ENCODE data around the gene AP2S1.
"Not testable (repeated sequence)": the region's sequence is repeated elsewhere in the genome, so short reads cannot be mapped to it uniquely, and the experiment has no call there.

AP2S1 gene

GRCh38 chr19:46830864-46831263 lies 19.8 kb downstream of the AP2S1 start:
- H3K4me3 ChIP-seq (ENCODE audit: control insufficient read depth, low read depth, low read length): no peak overlapping the region
- DNase-seq (ENCODE audit: low read depth): no peak
- TF ChIP-seq CTCF (IDR thresholded peaks at IDR 0.05; ENCODE audit: control insufficient read depth, insufficient read depth, low read depth, low read length, missing control alignments): no peak

DNA sequence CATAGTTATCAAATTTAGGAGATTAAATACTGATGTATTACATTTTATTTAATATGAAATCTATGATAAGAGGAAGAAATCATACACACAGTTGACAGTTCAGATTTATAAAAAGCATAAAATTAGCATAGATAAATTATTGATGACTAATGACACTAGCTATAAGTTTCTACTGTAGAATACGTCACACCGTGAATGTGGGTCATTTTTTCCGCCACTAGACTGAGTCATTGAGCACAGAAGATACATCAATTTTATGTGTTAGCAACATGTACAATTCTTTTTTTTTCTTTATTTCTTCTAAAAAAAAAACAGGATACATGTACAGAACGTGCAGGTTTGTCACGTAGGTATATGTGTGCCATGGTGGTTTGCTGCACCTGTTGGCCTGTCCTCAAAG lies 22.2 kb downstream of the AP2S1 start:
- no peak for DNase-seq (ENCODE audit: low read depth)
- H3K4me3 ChIP-seq (ENCODE audit: control insufficient read depth, low read depth, low read length): no peak overlapping the region
- TF ChIP-seq CTCF (IDR thresholded peaks at IDR 0.05; ENCODE audit: control insufficient read depth, insufficient read depth, low read depth, low read length, missing control alignments): no peak

DNA sequence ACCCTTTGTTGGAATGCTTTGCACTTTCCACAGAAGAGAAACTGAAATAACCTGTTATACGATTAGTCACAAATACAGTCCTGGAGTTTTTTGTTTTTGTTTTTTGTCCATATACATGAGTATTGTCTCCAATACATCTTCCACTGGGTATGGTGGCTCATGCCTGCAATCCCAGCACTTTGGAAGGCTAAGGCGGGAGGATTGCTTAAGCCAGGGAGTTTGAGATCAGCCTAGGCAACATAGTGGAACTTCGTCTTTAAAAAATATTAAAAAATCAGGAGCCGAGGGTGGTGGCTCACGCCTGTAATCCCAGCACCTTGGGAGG lies 25.0 kb downstream of the AP2S1 start:
- no peak for TF ChIP-seq CTCF (IDR thresholded peaks at IDR 0.05; ENCODE audit: control insufficient read depth, insufficient read depth, low read depth, low read length, missing control alignments)
- no peak for DNase-seq (ENCODE audit: low read depth)
- no peak overlapping the region for H3K4me3 ChIP-seq (ENCODE audit: control insufficient read depth, low read depth, low read length)

DNA sequence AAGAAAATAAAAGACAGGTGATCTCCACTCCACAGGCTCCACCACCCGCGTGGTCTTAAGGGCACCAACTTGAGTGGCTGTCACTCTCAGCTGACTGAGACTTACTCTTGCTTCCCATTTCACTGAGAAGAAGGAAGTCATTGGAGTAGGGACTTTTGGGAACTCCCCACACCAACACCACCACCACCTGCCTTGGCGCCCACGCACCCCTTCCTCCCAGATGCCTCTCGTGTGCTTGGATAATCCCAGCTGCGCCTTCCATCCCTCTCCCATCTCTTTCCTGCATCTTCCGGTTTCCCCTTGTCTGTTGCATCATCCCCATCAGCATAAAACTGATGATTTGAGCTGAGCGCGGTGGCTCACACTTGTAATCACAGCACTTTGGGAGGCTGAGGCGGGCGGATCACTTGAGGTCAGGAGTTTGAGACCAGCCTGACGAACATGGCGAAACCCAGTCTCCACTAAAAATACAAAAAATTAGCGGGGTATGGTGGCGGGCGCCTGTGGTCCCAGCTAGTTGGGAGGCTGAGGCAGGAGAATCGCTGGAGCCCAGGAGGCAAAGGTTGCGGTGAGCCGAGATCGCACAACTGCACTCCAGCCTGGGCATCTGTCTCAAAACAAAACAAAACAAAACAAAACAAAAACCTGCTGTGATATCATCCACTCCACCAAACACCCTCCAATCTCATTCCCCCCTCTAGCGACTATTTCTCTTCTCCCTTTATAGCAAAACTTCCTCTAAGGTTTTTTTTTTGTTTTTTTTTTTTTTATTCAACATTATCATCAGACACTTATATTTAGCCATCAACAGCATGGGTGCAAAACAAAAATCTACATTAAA lies 25.5 kb downstream of the AP2S1 start:
- peak; percentile 13 for TF ChIP-seq CTCF (IDR thresholded peaks at IDR 0.05; ENCODE audit: control insufficient read depth, insufficient read depth, low read depth, low read length, missing control alignments)
- H3K4me3 ChIP-seq (ENCODE audit: control insufficient read depth, low read depth, low read length): no peak overlapping the region
- no peak for DNase-seq (ENCODE audit: low read depth)

DNA sequence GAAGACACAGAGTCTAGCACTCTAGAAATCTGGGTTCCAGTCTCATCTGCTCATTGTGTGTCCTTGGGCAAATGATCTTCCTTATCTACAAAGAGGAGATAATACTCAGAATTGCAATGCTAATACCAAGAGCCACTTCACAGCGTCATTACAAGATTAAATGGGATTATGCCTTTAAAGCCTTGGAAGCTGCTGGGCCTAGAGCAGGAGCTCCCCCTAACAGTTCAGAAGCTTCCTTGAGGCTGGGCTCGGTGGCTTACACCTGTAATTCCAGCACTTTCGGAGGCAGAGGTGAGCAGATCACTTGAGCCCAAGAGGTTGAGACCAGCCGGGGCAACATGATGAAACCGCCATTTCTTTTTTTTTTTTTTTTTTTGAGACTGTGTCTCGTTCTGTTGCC lies 27.6 kb downstream of the AP2S1 start:
- H3K4me3 ChIP-seq (ENCODE audit: control insufficient read depth, low read depth, low read length): no peak overlapping the region
- no peak for DNase-seq (ENCODE audit: low read depth)
- no peak for TF ChIP-seq CTCF (IDR thresholded peaks at IDR 0.05; ENCODE audit: control insufficient read depth, insufficient read depth, low read depth, low read length, missing control alignments)

DNA sequence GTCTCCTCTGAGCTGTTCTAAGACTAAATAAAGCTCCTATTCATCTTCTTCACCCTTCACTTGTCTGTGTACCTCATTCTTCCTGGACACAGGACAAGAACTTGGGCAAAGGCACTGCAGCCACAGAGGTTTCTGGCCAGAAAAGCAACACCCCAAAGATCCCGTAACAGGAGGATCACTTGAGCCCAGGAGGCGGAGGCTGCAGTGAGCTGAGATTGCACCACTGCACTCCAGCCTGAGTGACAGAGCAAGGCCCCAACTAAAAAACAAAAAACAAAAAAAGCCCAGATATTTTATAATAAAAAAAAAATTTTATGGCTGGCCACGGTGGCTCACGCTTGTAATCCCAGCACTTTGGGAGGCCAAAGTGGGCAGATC lies 28.2 kb downstream of the AP2S1 start:
- DNase-seq (ENCODE audit: low read depth); H3K4me3 ChIP-seq (ENCODE audit: control insufficient read depth, low read depth, low read length): not testable (repeated sequence)

DNA sequence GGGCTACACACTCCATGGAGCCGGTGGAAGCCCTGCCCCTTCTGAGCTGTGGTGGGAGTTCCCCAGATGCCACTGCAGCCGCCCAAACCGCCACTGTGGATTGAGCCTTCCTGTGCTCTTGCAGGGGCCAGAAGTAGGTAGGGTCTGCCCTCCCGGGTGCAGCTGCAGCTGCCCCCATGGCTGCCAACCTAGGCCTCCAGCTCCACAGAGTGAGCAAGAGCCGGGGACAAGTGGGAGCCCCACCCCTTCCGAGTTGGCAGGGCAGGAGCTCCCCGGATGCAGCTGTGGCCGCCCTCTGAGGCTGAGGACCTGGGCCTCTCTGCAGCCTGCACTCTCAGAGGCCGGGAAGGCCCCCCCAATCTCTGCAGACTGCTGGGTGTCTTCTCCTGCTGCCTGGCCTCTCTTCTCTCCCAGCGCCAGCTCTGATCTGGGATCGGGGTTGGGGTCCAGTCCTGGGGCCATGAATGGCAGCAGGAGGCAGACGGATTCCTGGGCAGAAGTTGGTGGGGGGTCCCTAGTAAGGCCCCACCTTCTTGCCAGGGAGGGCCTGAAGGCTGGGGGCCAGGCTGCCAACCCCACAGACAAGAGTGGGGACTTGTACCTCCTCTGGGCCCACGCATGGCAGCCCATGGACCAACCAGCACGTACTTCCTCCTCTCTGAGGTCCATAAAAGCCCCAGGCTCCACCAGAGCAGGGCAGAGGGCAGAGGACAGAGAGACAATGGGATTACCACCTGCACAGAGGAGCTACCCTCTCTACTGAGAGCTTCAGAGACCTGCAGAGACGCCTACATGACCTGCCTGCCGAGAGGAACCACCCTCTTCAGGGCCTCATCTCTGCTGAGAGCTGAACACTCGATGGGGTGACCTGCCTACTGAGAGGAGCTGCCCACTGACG lies 28.9 kb downstream of the AP2S1 start:
- TF ChIP-seq CTCF (IDR thresholded peaks at IDR 0.05; ENCODE audit: control insufficient read depth, insufficient read depth, low read depth, low read length, missing control alignments): no peak
- no peak overlapping the region for H3K4me3 ChIP-seq (ENCODE audit: control insufficient read depth, low read depth, low read length)
- DNase-seq (ENCODE audit: low read depth): no peak

Data from AG09309 (cell line).